ENCODE results near the gene THADA. TPM values are rescaled to one million over a fixed set of nuclear protein-coding genes. Genes with fewer than 3 reads are reported as not detected.

Gene THADA
- total and polyA plus RNA-seq, 2 donors (not counting 3 experiments of a cell fraction or from before 2014, with no cell fraction given) = 22.6 to 25.3 TPM

DNA sequence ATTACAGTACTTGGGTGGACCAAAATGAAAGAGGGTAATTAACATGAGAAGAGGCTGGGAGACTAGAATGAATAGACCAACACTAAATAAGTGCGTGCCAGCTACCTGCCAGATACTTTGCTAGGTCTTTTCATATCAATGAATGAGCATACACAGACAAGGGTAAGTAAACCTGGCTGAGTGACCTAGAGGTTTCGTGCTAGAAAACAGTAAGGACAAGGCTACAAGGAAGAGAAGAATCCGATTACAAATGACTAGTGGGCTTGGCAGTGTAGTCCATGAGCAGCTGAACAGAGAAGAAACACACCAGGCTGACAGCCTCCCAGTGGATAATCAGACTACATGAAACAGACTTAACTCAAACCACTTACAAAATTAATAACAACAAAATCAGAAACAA is 64.6 kb downstream of the THADA start:
- Histone ChIP-seq H3K4me1 (ENCODE audit: control insufficient read depth, extremely low read depth, insufficient read depth, low read length) (no peaks in the 10 kb centered on the region), H3K4me3 (replicated peaks in 1 of 3; ENCODE audit: insufficient read depth in 1 of 3, low read depth in 1 of 3, low read length in 3 of 3) (no peak overlapping the region), H4K20me1 (replicated peaks; ENCODE audit: control insufficient read depth, extremely low read depth, insufficient read depth, low read length) (no peaks in the 10 kb centered on the region), H3K9me1 (replicated peaks; ENCODE audit: control insufficient read depth, extremely low read depth, insufficient read depth, low read length) (no peaks in the 10 kb centered on the region), H3K27me3 (ENCODE audit: control insufficient read depth in 2 of 2, insufficient read depth in 2 of 2, low read length in 2 of 2) (no peaks in the 10 kb centered on the region), H3K4me2 (ENCODE audit: insufficient read depth, low read length) (no peak overlapping the region), H3K79me2 (ENCODE audit: control insufficient read depth, insufficient read depth, low read length) (no peaks in the 10 kb centered on the region), H3K27ac (ENCODE audit: insufficient read depth, low read depth, low read length) (no peak overlapping the region), H3K9me3 (replicated peaks; ENCODE audit: control insufficient read depth, insufficient read depth, low read length) (no peaks in the 10 kb centered on the region), H2AFZ (ENCODE audit: low read depth, low read length) (no peak overlapping the region), H3K36me3 (ENCODE audit: control insufficient read depth in 2 of 2, extremely low read depth in 1 of 2, insufficient read depth in 2 of 2, low read length in 2 of 2) (no peaks in the 10 kb centered on the region), H3K9ac (replicated peaks; ENCODE audit: extremely low read depth, insufficient read depth, low read length) (no peak overlapping the region)
- FAIRE-seq (no peak), DNase-seq (ENCODE audit: low read depth, low spot score) (no peak)
- intact Hi-C loops (cut with micrococcal nuclease) (no loop called here), dilution Hi-C loops (cut with MboI; ENCODE audit: extremely low pct_ligation_motif_present, low sequenced_read_pairs) (no loop called here)
- CTCF ChIA-PET = no interaction called here
- no TSS peak for BruUV-seq (replicated peaks)
- POLR2A ChIA-PET = interaction anchor here (0.6 kb wide), 1 partner anchor 48 kb away, joined by 3 read pairs; no protein-coding TSS in a partner anchor
- TF ChIP-seq, protein P1, sequence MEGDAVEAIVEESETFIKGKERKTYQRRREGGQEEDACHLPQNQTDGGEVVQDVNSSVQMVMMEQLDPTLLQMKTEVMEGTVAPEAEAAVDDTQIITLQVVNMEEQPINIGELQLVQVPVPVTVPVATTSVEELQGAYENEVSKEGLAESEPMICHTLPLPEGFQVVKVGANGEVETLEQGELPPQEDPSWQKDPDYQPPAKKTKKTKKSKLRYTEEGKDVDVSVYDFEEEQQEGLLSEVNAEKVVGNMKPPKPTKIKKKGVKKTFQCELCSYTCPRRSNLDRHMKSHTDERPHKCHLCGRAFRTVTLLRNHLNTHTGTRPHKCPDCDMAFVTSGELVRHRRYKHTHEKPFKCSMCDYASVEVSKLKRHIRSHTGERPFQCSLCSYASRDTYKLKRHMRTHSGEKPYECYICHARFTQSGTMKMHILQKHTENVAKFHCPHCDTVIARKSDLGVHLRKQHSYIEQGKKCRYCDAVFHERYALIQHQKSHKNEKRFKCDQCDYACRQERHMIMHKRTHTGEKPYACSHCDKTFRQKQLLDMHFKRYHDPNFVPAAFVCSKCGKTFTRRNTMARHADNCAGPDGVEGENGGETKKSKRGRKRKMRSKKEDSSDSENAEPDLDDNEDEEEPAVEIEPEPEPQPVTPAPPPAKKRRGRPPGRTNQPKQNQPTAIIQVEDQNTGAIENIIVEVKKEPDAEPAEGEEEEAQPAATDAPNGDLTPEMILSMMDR (IDR thresholded peaks at IDR 0.05; ENCODE audit: extremely low read depth in 1 of 2, insufficient read depth in 1 of 2, low read depth in 1 of 2, low read length in 2 of 2) = no peak
- TF ChIP-seq GATA2 (IDR thresholded peaks at IDR 0.05; ENCODE audit: insufficient read depth, insufficient read length, low read depth, low read length) = no peak
- TF ChIP-seq POLR2A (IDR thresholded peaks at IDR 0.05; ENCODE audit: low read depth, low read length) = no peak
- TF ChIP-seq JUN (IDR thresholded peaks at IDR 0.05; ENCODE audit: borderline replicate concordance, insufficient read depth, insufficient read length, low read depth) = no peak
- TF ChIP-seq, protein P2, sequence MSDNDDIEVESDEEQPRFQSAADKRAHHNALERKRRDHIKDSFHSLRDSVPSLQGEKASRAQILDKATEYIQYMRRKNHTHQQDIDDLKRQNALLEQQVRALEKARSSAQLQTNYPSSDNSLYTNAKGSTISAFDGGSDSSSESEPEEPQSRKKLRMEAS (IDR thresholded peaks at IDR 0.05; ENCODE audit: insufficient read depth, insufficient read length) = no peak
- no peak for TF ChIP-seq FOS (IDR thresholded peaks at IDR 0.05; ENCODE audit: borderline replicate concordance, insufficient read depth, low read length)
- TF ChIP-seq POLR2AphosphoS5 (IDR thresholded peaks at IDR 0.05; ENCODE audit: insufficient read depth, low read depth, low read length) = no peak
- TF ChIP-seq MYC (IDR thresholded peaks at IDR 0.05; ENCODE audit: low read depth, low read length) = no peak
- no peak for TF ChIP-seq EZH2 (IDR thresholded peaks at IDR 0.05; ENCODE audit: borderline replicate concordance, low read depth, low read length, severe bottlenecking)

All from endothelial cell of umbilical vein (primary cell).